HG03575 (cell line): ENCODE data around the gene TAF11L13.
"Not testable (repeated sequence)": the region's sequence is repeated elsewhere in the genome, so short reads cannot be mapped to it uniquely, and the experiment has no call there.

Experiments used
- ATAC-seq: cut with Tn5 transposase; IDR thresholded peaks from one replicate; pipeline ENCODE4 v1.9.1; 2021; ENCODE audit not compliant: unreplicated experiment, insufficient number of reproducible peaks, low FRiP score; ENCODE audit errors: extremely low read depth

Gene TAF11L13

GRCh38 chr5:17631788-17632187 is at the start of gene TAF11L13:
TAF11L13 (plus strand) TSS chr5:17632088.
- not testable (repeated sequence) for ATAC-seq

- ATAC-seq = not testable (repeated sequence)
Measured at GRCh38 chr5:17585658-17586057, 46.2 kb upstream of the TAF11L13 start, which contains the start of gene TAF11L7. TAF11L7 (minus strand) TSS chr5:17585758.

GRCh38 chr5:17590860-17591259 is 41.0 kb upstream of the TAF11L13 start, which contains the start of gene TAF11L8:
TAF11L8 (minus strand) TSS chr5:17590960.
- not testable (repeated sequence) for ATAC-seq

GRCh38 chr5:17594255-17594654 is 37.6 kb upstream of the TAF11L13 start, which contains the start of gene TAF11L9:
TAF11L9 (minus strand) TSS chr5:17594394.
- not testable (repeated sequence) for ATAC-seq

- not testable (repeated sequence) for ATAC-seq
Measured at GRCh38 chr5:17597728-17598127, 34.2 kb upstream of the TAF11L13 start, which contains the start of gene TAF11L10. TAF11L10 (minus strand) TSS chr5:17597828.

- ATAC-seq = not testable (repeated sequence)
Measured at GRCh38 chr5:17603880-17604279, 28.0 kb upstream of the TAF11L13 start, which contains the start of gene TAF11L11. TAF11L11 (plus strand) TSS chr5:17604183.

- no peak for ATAC-seq
Measured at GRCh38 chr5:17604951-17605350, 26.9 kb upstream of the TAF11L13 start.

GRCh38 chr5:17607461-17607860 is 24.4 kb upstream of the TAF11L13 start:
- not testable (repeated sequence) for ATAC-seq

- not testable (repeated sequence) for ATAC-seq
Measured at GRCh38 chr5:17610092-17610491, 21.8 kb upstream of the TAF11L13 start, which contains the start of gene TAF11L12. TAF11L12 (plus strand) TSS chr5:17610392.

- no peak for ATAC-seq
Measured at GRCh38 chr5:17614872-17615605, 16.8 kb upstream of the TAF11L13 start.

GRCh38 chr5:17619354-17619753 is 12.5 kb upstream of the TAF11L13 start:
- no peak for ATAC-seq

- no peak for ATAC-seq
Measured at GRCh38 chr5:17620627-17621026, 11.3 kb upstream of the TAF11L13 start.

- ATAC-seq = no peak
Measured at GRCh38 chr5:17625686-17626085, 6.2 kb upstream of the TAF11L13 start.

- ATAC-seq = no peak
Measured at GRCh38 chr5:17634160-17634559, 2.3 kb downstream of the TAF11L13 start, which contains the start of gene TAF11L14. TAF11L14 (plus strand) TSS chr5:17634460.

- not testable (repeated sequence) for ATAC-seq
Measured at GRCh38 chr5:17649232-17649631, 17.3 kb downstream of the TAF11L13 start.

- ATAC-seq = not testable (repeated sequence)
Measured at GRCh38 chr5:17655201-17655759, 23.4 kb downstream of the TAF11L13 start.

- ATAC-seq = no peak
Measured at GRCh38 chr5:17655921-17656320, 24.0 kb downstream of the TAF11L13 start.

GRCh38 chr5:17663182-17663581 is 31.3 kb downstream of the TAF11L13 start:
- no peak for ATAC-seq

- no peak for ATAC-seq
Measured at GRCh38 chr5:17665836-17666235, 33.9 kb downstream of the TAF11L13 start.

- ATAC-seq = no peak
Measured at GRCh38 chr5:17666726-17667235, 34.9 kb downstream of the TAF11L13 start.
